ENCODE data around the gene TTLL10. TPM values are rescaled to one million over a fixed set of nuclear protein-coding genes. Genes with fewer than 3 reads are reported as not detected.

TTLL10 gene
- total and polyA plus RNA-seq, 2 experiments from 2014 or later: not detected

GRCh38 chr1:1135339-1136136 lies 38.1 kb upstream of the TTLL10 start:
- no peak overlapping the region for H3K27ac ChIP-seq
- no peaks in the 10 kb centered on the region for H3K9me2 ChIP-seq (ENCODE audit: insufficient read depth)
- WGBS, 2 experiments (ENCODE audit: low coverage in 1 of 2, low lambda C conversion rate in 2 of 2, missing lambda C conversion rate in 2 of 2): 69% methylated on average over 20 of the region's 20 CpGs
- H3K9ac ChIP-seq: no peak overlapping the region
- TF ChIP-seq EZH2phosphoT487 (IDR thresholded peaks at IDR 0.05; ENCODE audit: insufficient read depth, low read depth) (no peak), EZH2 (IDR thresholded peaks at IDR 0.05; ENCODE audit: insufficient read depth, poor library complexity, severe bottlenecking) (no peak)
- no peaks in the 10 kb centered on the region for H3K79me2 ChIP-seq (ENCODE audit: insufficient read depth)
- in situ Hi-C loops (cut with MboI): no loop called here
- no peaks in the 10 kb centered on the region for H4K20me1 ChIP-seq (ENCODE audit: insufficient read depth)
- no peaks in the 10 kb centered on the region for H3F3A ChIP-seq (ENCODE audit: insufficient read depth)
- H3K27me3 ChIP-seq (replicated peaks; ENCODE audit: insufficient read depth): no peaks in the 10 kb centered on the region
- H2AFZ ChIP-seq: no peak overlapping the region
- no peaks in the 10 kb centered on the region for H3K36me3 ChIP-seq (ENCODE audit: low read depth)
- H3K4me3 ChIP-seq: no peak overlapping the region
- no peaks in the 10 kb centered on the region for H3K9me3 ChIP-seq (ENCODE audit: low read depth)
- no peak overlapping the region for H3K4me2 ChIP-seq (ENCODE audit: unreplicated experiment)
- DNase-seq: no peak
- H3K4me1 ChIP-seq (ENCODE audit: insufficient read depth): no peaks in the 10 kb centered on the region

DNA sequence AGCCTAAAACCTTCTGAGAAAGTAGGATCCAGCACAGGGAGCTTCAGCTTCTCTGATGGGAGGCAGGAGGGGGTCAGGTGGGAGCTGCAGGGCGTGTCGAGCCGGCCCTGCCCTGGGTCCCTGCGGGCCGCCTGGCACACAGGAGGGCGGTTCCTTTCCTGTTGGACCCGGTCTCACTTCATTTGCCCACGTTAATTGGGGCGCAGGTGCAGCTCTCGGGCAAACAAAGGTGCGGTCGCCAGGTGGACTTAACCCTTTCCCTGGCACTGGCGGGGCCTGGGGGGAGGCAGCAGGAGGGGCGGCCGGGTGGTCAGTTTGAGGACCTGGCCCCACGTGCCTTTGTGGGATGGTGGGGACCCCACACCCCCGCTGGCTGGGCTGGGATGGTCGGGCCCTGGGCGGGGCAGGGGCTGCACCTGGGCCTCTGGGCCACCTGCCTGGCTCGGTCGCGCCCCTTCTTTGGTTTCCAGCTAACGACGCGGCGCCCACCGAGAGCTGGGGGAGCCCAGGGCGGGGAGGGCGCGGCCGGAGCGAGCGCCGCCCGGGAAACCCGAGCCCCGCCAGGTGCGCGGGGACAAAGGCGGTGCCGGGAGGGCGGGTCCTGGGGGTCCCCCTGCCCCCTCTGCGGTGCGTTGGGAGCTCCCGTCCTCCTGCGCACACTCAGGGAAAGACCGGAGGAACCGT lies 37.0 kb upstream of the TTLL10 start:
- H3K9me2 ChIP-seq (ENCODE audit: insufficient read depth): no peaks in the 10 kb centered on the region
- no peak overlapping the region for H2AFZ ChIP-seq
- in situ Hi-C loops (cut with MboI): no loop called here
- H3K4me3 ChIP-seq: no peak overlapping the region
- H3K79me2 ChIP-seq (ENCODE audit: insufficient read depth): no peaks in the 10 kb centered on the region
- no peak for TF ChIP-seq EZH2phosphoT487 (IDR thresholded peaks at IDR 0.05; ENCODE audit: insufficient read depth, low read depth)
- no peak overlapping the region for H3K27ac ChIP-seq
- H3K4me2 ChIP-seq (ENCODE audit: unreplicated experiment): no peak overlapping the region
- 19 to 22% methylated on average over 13 to 31 of the region's 48 CpGs for WGBS, 2 experiments (ENCODE audit: low coverage in 1 of 2, low lambda C conversion rate in 2 of 2, missing lambda C conversion rate in 2 of 2)
- H3K9me3 ChIP-seq (ENCODE audit: low read depth): no peaks in the 10 kb centered on the region
- H3K4me1 ChIP-seq (ENCODE audit: insufficient read depth): no peaks in the 10 kb centered on the region
- H3F3A ChIP-seq (ENCODE audit: insufficient read depth): no peaks in the 10 kb centered on the region
- DNase-seq: no peak
- H3K27me3 ChIP-seq (replicated peaks; ENCODE audit: insufficient read depth): no peaks in the 10 kb centered on the region
- no peak overlapping the region for H3K9ac ChIP-seq
- H3K36me3 ChIP-seq (ENCODE audit: low read depth): no peaks in the 10 kb centered on the region
- no peaks in the 10 kb centered on the region for H4K20me1 ChIP-seq (ENCODE audit: insufficient read depth)

DNA sequence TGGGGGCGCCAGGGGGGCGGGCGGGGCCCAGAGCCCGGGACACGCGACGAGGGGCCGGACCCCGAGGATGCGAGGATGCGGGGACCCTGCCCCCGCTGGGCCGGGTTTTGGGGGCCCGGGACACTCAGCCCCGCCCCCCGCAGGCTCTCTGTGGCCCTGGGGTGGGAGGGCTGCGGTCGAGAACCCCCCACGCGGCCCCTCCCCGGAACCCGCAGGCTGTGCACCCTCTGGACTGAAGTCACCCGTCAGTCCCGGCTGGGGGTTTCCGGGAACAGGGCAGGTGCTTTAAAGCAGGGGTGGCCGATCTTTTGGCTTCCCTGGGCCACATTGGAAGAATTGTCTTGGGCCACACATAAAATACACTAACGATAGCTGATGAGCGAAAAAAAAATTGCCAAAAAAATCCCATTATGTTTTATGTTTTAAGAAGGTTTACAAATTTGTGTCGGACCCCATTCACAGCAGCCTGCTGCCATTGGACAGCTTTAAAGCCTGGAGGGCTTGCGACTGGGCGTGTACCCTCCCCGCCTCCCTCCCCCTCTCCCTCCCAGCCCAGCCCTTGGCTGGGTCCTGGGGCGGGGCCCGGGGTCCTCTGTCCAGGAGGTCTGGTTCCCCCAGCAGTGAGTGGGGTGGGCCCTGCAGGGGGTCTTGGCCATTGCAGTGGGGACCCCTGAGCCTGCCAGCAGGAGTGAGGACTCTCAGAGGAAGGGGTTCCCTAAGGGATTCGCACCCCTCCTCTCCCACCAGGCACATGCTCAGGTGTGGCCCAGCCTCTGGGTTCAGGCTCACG lies 36.2 kb upstream of the TTLL10 start:
- TF ChIP-seq EZH2 (IDR thresholded peaks at IDR 0.05; ENCODE audit: insufficient read depth, poor library complexity, severe bottlenecking) (no peak), EZH2phosphoT487 (IDR thresholded peaks at IDR 0.05; ENCODE audit: insufficient read depth, low read depth) (no peak)
- H3F3A ChIP-seq (ENCODE audit: insufficient read depth): no peaks in the 10 kb centered on the region
- no peak overlapping the region for H3K4me3 ChIP-seq
- no peaks in the 10 kb centered on the region for H3K9me2 ChIP-seq (ENCODE audit: insufficient read depth)
- H3K9me3 ChIP-seq (ENCODE audit: low read depth): no peaks in the 10 kb centered on the region
- no peak for DNase-seq
- no peak overlapping the region for H2AFZ ChIP-seq
- no peak overlapping the region for H3K4me2 ChIP-seq (ENCODE audit: unreplicated experiment)
- H3K27me3 ChIP-seq (replicated peaks; ENCODE audit: insufficient read depth): no peaks in the 10 kb centered on the region
- in situ Hi-C loops (cut with MboI): no loop called here
- no peaks in the 10 kb centered on the region for H3K36me3 ChIP-seq (ENCODE audit: low read depth)
- no peaks in the 10 kb centered on the region for H4K20me1 ChIP-seq (ENCODE audit: insufficient read depth)
- no peaks in the 10 kb centered on the region for H3K4me1 ChIP-seq (ENCODE audit: insufficient read depth)
- H3K9ac ChIP-seq: no peak overlapping the region
- WGBS, 2 experiments (ENCODE audit: low coverage in 1 of 2, low lambda C conversion rate in 2 of 2, missing lambda C conversion rate in 2 of 2): 18 to 22% methylated on average over 18 to 30 of the region's 36 CpGs
- H3K27ac ChIP-seq: no peak overlapping the region
- no peaks in the 10 kb centered on the region for H3K79me2 ChIP-seq (ENCODE audit: insufficient read depth)

- Histone ChIP-seq H3K27me3 (replicated peaks; ENCODE audit: insufficient read depth) (no peaks in the 10 kb centered on the region), H3K9me3 (ENCODE audit: low read depth) (no peaks in the 10 kb centered on the region), H3K36me3 (ENCODE audit: low read depth) (no peaks in the 10 kb centered on the region), H3K4me3 (no peak overlapping the region), H3K27ac (no peak overlapping the region), H3F3A (ENCODE audit: insufficient read depth) (no peaks in the 10 kb centered on the region), H3K9ac (no peak overlapping the region), H2AFZ (no peak overlapping the region), H3K4me1 (ENCODE audit: insufficient read depth) (no peaks in the 10 kb centered on the region), H3K4me2 (ENCODE audit: unreplicated experiment) (no peak overlapping the region), H3K79me2 (ENCODE audit: insufficient read depth) (no peaks in the 10 kb centered on the region), H4K20me1 (ENCODE audit: insufficient read depth) (no peaks in the 10 kb centered on the region), H3K9me2 (ENCODE audit: insufficient read depth) (no peaks in the 10 kb centered on the region)
- 38 to 50% methylated on average over 15 to 18 of the region's 18 CpGs for WGBS, 2 experiments (ENCODE audit: low coverage in 1 of 2, low lambda C conversion rate in 2 of 2, missing lambda C conversion rate in 2 of 2)
- TF ChIP-seq EZH2phosphoT487 (IDR thresholded peaks at IDR 0.05; ENCODE audit: insufficient read depth, low read depth) (no peak), EZH2 (IDR thresholded peaks at IDR 0.05; ENCODE audit: insufficient read depth, poor library complexity, severe bottlenecking) (no peak)
- in situ Hi-C loops (cut with MboI): no loop called here
- DNase-seq: no peak
Observed at GRCh38 chr1:1140673-1141072, 33.0 kb upstream of the TTLL10 start.

Data from GM23248 (cell line).